Omental fat pad (tissue), 4 donors: Measurements from ENCODE around the gene ZNF462. TPM values are rescaled to one million over a fixed set of nuclear protein-coding genes. Genes with fewer than 3 reads are reported as not detected.
A peak's percentile ranks its signal among the peaks of the same experiment; 100 is the strongest.

Experiments
- ATAC-seq: fragments of 150-250 bp; one replicate; pipeline ENCODE4 v1.9.1; 2016; ENCODE audit warnings: mild to moderate bottlenecking, moderate library complexity; ENCODE audit not compliant: low FRiP score
- DNase-seq: peaks from one replicate; pipeline ENCODE4 v3.0.0-alpha.2; 2019; ENCODE audit warnings: low spot score
- CTCF ChIP-seq, 3 donors: fragments of 450-650 bp; IDR thresholded peaks; one replicate each; pipeline ENCODE4 v1.5.1; 2016 to 2017; ENCODE audit warnings: antibody characterized with exemption in 3 of 3, mild to moderate bottlenecking in 3 of 3, moderate library complexity in 2 of 3
- total RNA-seq, 4 donors: library from RNA; depleted of rRNA; stranded (reverse); fragments of >200 nt; gene quantifications; one replicate each; pipeline ENCODE4 v1.1.0, GENCODE V29; 2016

ZNF462 gene
- total RNA-seq, 4 donors from 2014 or later, result 16.2 to 18.5 (median 16.7) TPM

GRCh38 chr9:106864373-106865143, 1.6 kb downstream of the ZNF462 start:
- ATAC-seq, result peak; percentile 1
- DNase-seq, result no peak
- TF ChIP-seq CTCF (IDR thresholded peaks at IDR 0.05), result no peak

- TF ChIP-seq CTCF (IDR thresholded peaks at IDR 0.05), result no peak
- no peak for DNase-seq
- no peak for ATAC-seq
Observed at GRCh38 chr9:106866243-106866642, 3.3 kb downstream of the ZNF462 start.

GRCh38 chr9:106867286-106867685, 4.3 kb downstream of the ZNF462 start:
- TF ChIP-seq CTCF (IDR thresholded peaks at IDR 0.05), result no peak
- ATAC-seq (no peak), DNase-seq (no peak)

- no peak for TF ChIP-seq CTCF (IDR thresholded peaks at IDR 0.05)
- ATAC-seq, result no peak
- DNase-seq, result no peak
Observed at GRCh38 chr9:106868087-106868486, 5.1 kb downstream of the ZNF462 start.

GRCh38 chr9:106868565-106868964, 5.6 kb downstream of the ZNF462 start:
- DNase-seq (no peak), ATAC-seq (peak; percentile 46)
- no peak for TF ChIP-seq CTCF (IDR thresholded peaks at IDR 0.05)

- ATAC-seq (peak; percentile 80), DNase-seq (no peak)
- no peak for TF ChIP-seq CTCF (IDR thresholded peaks at IDR 0.05)
Observed at GRCh38 chr9:106869028-106869427, 6.1 kb downstream of the ZNF462 start.

GRCh38 chr9:106869458-106869857, 6.5 kb downstream of the ZNF462 start:
- ATAC-seq (peak; percentile 8), DNase-seq (no peak)
- no peak for TF ChIP-seq CTCF (IDR thresholded peaks at IDR 0.05)
